Keratinocyte (primary cell): Measurements from ENCODE around the gene XKR8.

ENCODE experiments used
- EZH2 ChIP-seq: IDR thresholded peaks from one replicate; pipeline ENCODE4 v1.6.1; 2012; ENCODE audit warnings: inconsistent platforms, mild to moderate bottlenecking, low read length, moderate library complexity
- TF ChIP-seq, protein P1 (sequence below), 3 experiments: IDR thresholded peaks in 1 of 3; conservative IDR thresholded peaks in 1 of 3; optimal IDR thresholded peaks in 1 of 3; 2 replicates in 2 of 3; 3 replicates in 1 of 3; pipeline versions ENCODE3 to v1.5.1; 2011; ENCODE audit warnings: low read length in 3 of 3, mild to moderate bottlenecking in 3 of 3, moderate library complexity in 2 of 3, control low read depth in 1 of 3, inconsistent platforms in 1 of 3; ENCODE audit not compliant: insufficient read depth in 2 of 3; ENCODE audit errors: extremely low read depth in 1 of 3

DNA sequence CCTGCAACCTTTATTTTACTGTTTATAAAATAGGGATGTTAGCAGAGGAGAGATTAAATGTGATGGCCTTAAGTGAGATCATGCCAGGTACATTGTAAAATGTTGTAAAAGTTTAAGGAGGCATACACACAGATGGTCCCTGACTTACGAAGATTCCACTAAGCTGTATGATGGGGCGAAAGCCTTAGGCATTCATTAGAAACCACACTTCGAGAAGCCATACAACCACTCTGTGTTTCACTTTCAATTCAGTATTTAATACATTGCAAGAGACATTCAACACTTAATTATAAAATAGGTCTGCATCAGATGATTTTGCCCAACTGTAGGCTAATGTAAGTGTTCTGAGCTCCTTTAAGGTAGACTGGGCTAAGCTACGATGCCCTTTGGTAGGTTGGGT, 21.3 kb upstream of the XKR8 start:
- TF ChIP-seq, protein P1, sequence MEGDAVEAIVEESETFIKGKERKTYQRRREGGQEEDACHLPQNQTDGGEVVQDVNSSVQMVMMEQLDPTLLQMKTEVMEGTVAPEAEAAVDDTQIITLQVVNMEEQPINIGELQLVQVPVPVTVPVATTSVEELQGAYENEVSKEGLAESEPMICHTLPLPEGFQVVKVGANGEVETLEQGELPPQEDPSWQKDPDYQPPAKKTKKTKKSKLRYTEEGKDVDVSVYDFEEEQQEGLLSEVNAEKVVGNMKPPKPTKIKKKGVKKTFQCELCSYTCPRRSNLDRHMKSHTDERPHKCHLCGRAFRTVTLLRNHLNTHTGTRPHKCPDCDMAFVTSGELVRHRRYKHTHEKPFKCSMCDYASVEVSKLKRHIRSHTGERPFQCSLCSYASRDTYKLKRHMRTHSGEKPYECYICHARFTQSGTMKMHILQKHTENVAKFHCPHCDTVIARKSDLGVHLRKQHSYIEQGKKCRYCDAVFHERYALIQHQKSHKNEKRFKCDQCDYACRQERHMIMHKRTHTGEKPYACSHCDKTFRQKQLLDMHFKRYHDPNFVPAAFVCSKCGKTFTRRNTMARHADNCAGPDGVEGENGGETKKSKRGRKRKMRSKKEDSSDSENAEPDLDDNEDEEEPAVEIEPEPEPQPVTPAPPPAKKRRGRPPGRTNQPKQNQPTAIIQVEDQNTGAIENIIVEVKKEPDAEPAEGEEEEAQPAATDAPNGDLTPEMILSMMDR (optimal IDR thresholded peaks at IDR 0.05 in 1 of 3, IDR thresholded peaks at IDR 0.05 in 1 of 3, conservative IDR thresholded peaks at IDR 0.05 in 1 of 3; ENCODE audit: extremely low read depth in 1 of 3, insufficient read depth in 2 of 3, low read length in 3 of 3), result no peak
- no peak for TF ChIP-seq EZH2
